Kidney epithelial cell (primary cell): ENCODE results near the gene MT3. TPM values are rescaled to one million over a fixed set of nuclear protein-coding genes. Genes with fewer than 3 reads are reported as not detected.
A peak's percentile ranks its signal among the peaks of the same experiment; 100 is the strongest.

Experiments
- DNase-seq: peaks from one replicate; pipeline ENCODE4 v3.0.0-alpha.2; 2010; ENCODE audit warnings: low read depth
- H3K27me3 ChIP-seq: 2 replicates; pipeline ENCODE4 v1.6.0; 2011; ENCODE audit warnings: low read length; ENCODE audit not compliant: control insufficient read depth, insufficient read depth
- H3K36me3 ChIP-seq: 2 replicates; pipeline ENCODE4 v1.5.1; 2011; ENCODE audit warnings: low read length; ENCODE audit not compliant: control insufficient read depth, insufficient read depth
- H3K4me3 ChIP-seq: 2 replicates; pipeline ENCODE4 v1.5.1; 2011; ENCODE audit warnings: low read depth, mild to moderate bottlenecking, control low read depth, low read length
- CTCF ChIP-seq: IDR thresholded peaks from 2 replicates; pipeline ENCODE4 v1.5.1; 2011; ENCODE audit warnings: mild to moderate bottlenecking, moderate library complexity, low read length, control low read depth, inconsistent platforms; ENCODE audit not compliant: insufficient read depth, poor library complexity, severe bottlenecking
- total RNA-seq: library from RNA; depleted of rRNA; stranded (reverse); fragments of >200 nt; gene quantifications from 2 replicates; pipeline ENCODE4 v1.2.3, GENCODE V29; 2015

Gene MT3
- total RNA-seq, 1 donor from 2014 or later, result not detected

DNA sequence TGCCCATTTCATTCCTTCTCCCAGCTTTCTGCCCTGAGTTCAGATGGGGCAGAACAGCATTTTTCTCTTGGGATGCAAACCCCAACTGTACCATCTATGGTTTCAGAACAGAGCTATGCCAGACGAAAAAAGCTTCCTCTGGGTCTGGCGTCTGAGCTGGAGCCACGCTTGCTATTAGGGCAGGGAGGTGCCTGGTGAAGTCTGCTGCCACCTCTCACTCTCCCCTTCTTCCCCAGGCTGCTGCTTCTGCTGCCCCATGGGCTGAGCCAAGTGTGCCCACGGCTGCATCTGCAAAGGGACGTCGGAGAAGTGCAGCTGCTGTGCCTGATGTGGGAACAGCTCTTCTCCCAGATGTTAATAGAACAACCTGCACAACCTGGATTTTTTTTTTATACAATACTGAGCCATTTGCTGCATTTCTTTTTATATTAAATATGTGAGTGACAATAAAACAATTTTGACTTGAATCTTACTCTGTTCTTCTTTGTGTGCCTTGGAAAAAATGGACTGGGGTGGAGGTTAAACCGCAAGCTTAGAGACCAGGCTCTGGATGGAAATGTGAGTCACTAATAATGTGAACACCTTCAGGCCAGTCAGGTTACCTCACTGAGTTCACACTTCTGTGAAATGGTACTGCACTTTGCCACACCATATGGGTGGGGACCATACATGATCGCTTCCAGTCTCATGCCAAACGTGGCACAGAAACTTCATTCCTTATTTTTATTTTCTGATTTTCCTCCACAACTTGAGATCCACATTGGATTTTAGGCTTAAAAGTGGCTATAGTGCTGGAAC, 47.5 kb downstream of the MT3 start:
- H3K4me3 ChIP-seq, result no peak overlapping the region
- TF ChIP-seq CTCF, result no peak
- DNase-seq, result no peak
- peaks cover 51% of the 10 kb centered on the region for H3K27me3 ChIP-seq
- no peaks in the 10 kb centered on the region for H3K36me3 ChIP-seq

- Histone ChIP-seq H3K27me3 (peaks cover 40% of the 10 kb centered on the region), H3K4me3 (peak within 1 kb of the TSS; percentile 41), H3K36me3 (no peaks in the 10 kb centered on the region)
- no peak for DNase-seq
- TF ChIP-seq CTCF, result no peak
Observed at GRCh38 chr16:56637814-56638750, 48.8 kb downstream of the MT3 start, which contains the start of gene MT1A. MT1A (plus strand) TSS chr16:56638666; CDS start chr16:56638739, 73 bp downstream.

GRCh38 chr16:56639045-56639444, 49.7 kb downstream of the MT3 start:
- Histone ChIP-seq H3K36me3 (no peaks in the 10 kb centered on the region), H3K27me3 (peaks cover 36% of the 10 kb centered on the region), H3K4me3 (no peak overlapping the region)
- TF ChIP-seq CTCF, result no peak
- DNase-seq, result no peak

GRCh38 chr16:56640076-56640475, 50.7 kb downstream of the MT3 start:
- TF ChIP-seq CTCF, result no peak
- H3K27me3 ChIP-seq, result peaks cover 30% of the 10 kb centered on the region
- no peaks in the 10 kb centered on the region for H3K36me3 ChIP-seq
- no peak for DNase-seq
- no peak overlapping the region for H3K4me3 ChIP-seq

Other genes with a start within 250 kb of the MT3 start
- gene AMFR, start 164.0 kb upstream of the MT3 start, total RNA-seq, result 131 and 133 TPM in 2 replicates
- gene NUDT21, start 138.2 kb upstream of the MT3 start, total RNA-seq, result 59.8 and 89.7 TPM in 2 replicates
- 41.3 and 75.8 TPM in 2 replicates for gene OGFOD1, start 138.0 kb upstream of the MT3 start, total RNA-seq
- gene BBS2, start 69.5 kb upstream of the MT3 start, total RNA-seq, result 27.9 and 34.2 TPM in 2 replicates
- gene MT4, start 24.5 kb upstream of the MT3 start, total RNA-seq, result not detected in 2 replicates
- gene MT2A, start 19.1 kb downstream of the MT3 start, total RNA-seq, result 139 and 338 TPM in 2 replicates
- 75.8 and 110 TPM in 2 replicates for gene MT1E, start 36.3 kb downstream of the MT3 start, total RNA-seq
- 1.9 and 4.3 TPM in 2 replicates for gene MT1M, start 43.1 kb downstream of the MT3 start, total RNA-seq
- gene MT1A, start 49.1 kb downstream of the MT3 start, total RNA-seq, result not detected in 2 replicates
- not detected in 2 replicates for gene MT1B, start 62.4 kb downstream of the MT3 start, total RNA-seq
- gene MT1F, start 68.4 kb downstream of the MT3 start, total RNA-seq, result 7.9 and 9.4 TPM in 2 replicates
- 0.75 and 14.8 TPM in 2 replicates for gene MT1G, start 78.5 kb downstream of the MT3 start, total RNA-seq
- not detected in 2 replicates for gene MT1H, start 80.3 kb downstream of the MT3 start, total RNA-seq
- 18.1 and 19.6 TPM in 2 replicates for gene MT1X, start 92.9 kb downstream of the MT3 start, total RNA-seq
- gene NUP93, start 140.6 kb downstream of the MT3 start, total RNA-seq, result 60.2 and 65.9 TPM in 2 replicates